ENCODE data around the gene TTF2. TPM values are rescaled to one million over a fixed set of nuclear protein-coding genes. Genes with fewer than 3 reads are reported as not detected.

TTF2 gene
- total RNA-seq, 1 experiment from 2014 or later = 38.6 TPM

- DNase-seq (ENCODE audit: unreplicated experiment) = peak; percentile 94
- Mint-ChIP-seq H3K27me3 (ENCODE audit: insufficient read depth, unreplicated experiment) (no peaks in the 10 kb centered on the region), H3K27ac (ENCODE audit: low read depth, unreplicated experiment) (peak overlapping the region; percentile 93), H3K36me3 (ENCODE audit: insufficient read depth, unreplicated experiment) (peaks cover 30% of the 10 kb centered on the region), H3K4me1 (ENCODE audit: insufficient read depth, unreplicated experiment) (peaks cover 36% of the 10 kb centered on the region), H3K4me3 (ENCODE audit: unreplicated experiment) (peak overlapping the region; percentile 13), H3K9me3 (ENCODE audit: unreplicated experiment) (no peaks in the 10 kb centered on the region)
- intact Hi-C loops (cut with micrococcal nuclease) = loop anchor here (1.0 kb wide), 1 partner anchor 16 kb away; no protein-coding TSS in a partner anchor
- BruUV-seq (replicated peaks) = no TSS peak
- CTCF ChIA-PET = interaction anchor here (0.5 to 6.2 kb wide), 17 partner anchors 10 to 591 kb away, joined by 3 to 40 read pairs (median 4); partner anchors contain the start of gene TTF2
- no peak for TF ChIP-seq CTCF (IDR thresholded peaks at IDR 0.05; ENCODE audit: unreplicated experiment)
- POLR2A ChIA-PET = interaction anchor here (0.5 to 4.0 kb wide), 16 partner anchors 10 to 276 kb away, joined by 3 to 34 read pairs (median 4); partner anchors contain the start of genes TRIM45 and TTF2
Observed at GRCh38 chr1:117093091-117093534, 33.0 kb downstream of the TTF2 start.

GRCh38 chr1:117093870-117094621 lies 33.9 kb downstream of the TTF2 start:
- H3K27ac Mint-ChIP-seq (ENCODE audit: low read depth, unreplicated experiment) = peak overlapping the region; percentile 93
- ChIA-PET POLR2A (interaction anchor here (0.7 to 4.0 kb wide), 9 partner anchors 11 to 217 kb away, joined by 3 to 34 read pairs (median 4); partner anchors contain the start of genes TRIM45 and TTF2), CTCF (interaction anchor here (0.6 to 6.2 kb wide), 18 partner anchors 9 to 441 kb away, joined by 3 to 40 read pairs (median 3); partner anchors contain the start of gene TTF2)
- peak; percentile 78 for DNase-seq (ENCODE audit: unreplicated experiment)
- no peaks in the 10 kb centered on the region for H3K27me3 Mint-ChIP-seq (ENCODE audit: insufficient read depth, unreplicated experiment)
- H3K36me3 Mint-ChIP-seq (ENCODE audit: insufficient read depth, unreplicated experiment) = peaks cover 31% of the 10 kb centered on the region
- peak; percentile 40 for TF ChIP-seq CTCF (IDR thresholded peaks at IDR 0.05; ENCODE audit: unreplicated experiment)
- intact Hi-C loops (cut with micrococcal nuclease) = loop anchor here (1.0 kb wide), 1 partner anchor 17 kb away; no protein-coding TSS in a partner anchor
- H3K4me1 Mint-ChIP-seq (ENCODE audit: insufficient read depth, unreplicated experiment) = peaks cover 36% of the 10 kb centered on the region
- no TSS peak for BruUV-seq (replicated peaks)
- no peak overlapping the region for H3K4me3 Mint-ChIP-seq (ENCODE audit: unreplicated experiment)
- H3K9me3 Mint-ChIP-seq (ENCODE audit: unreplicated experiment) = no peaks in the 10 kb centered on the region

GRCh38 chr1:117094841-117095604 lies 34.9 kb downstream of the TTF2 start:
- intact Hi-C loops (cut with micrococcal nuclease) = no loop called here
- no peak for DNase-seq (ENCODE audit: unreplicated experiment)
- ChIA-PET CTCF (interaction anchor here (0.8 to 6.2 kb wide), 7 partner anchors 15 to 440 kb away, joined by 3 to 40 read pairs (median 3); no protein-coding TSS in a partner anchor), POLR2A (interaction anchor here (0.9 to 4.0 kb wide), 4 partner anchors 17 to 35 kb away, joined by 3 to 34 read pairs (median 8); partner anchors contain the start of gene TTF2)
- peak overlapping the region; percentile 93 for H3K27ac Mint-ChIP-seq (ENCODE audit: low read depth, unreplicated experiment)
- peaks cover 37% of the 10 kb centered on the region for H3K36me3 Mint-ChIP-seq (ENCODE audit: insufficient read depth, unreplicated experiment)
- TF ChIP-seq CTCF (IDR thresholded peaks at IDR 0.05; ENCODE audit: unreplicated experiment) = no peak
- H3K4me1 Mint-ChIP-seq (ENCODE audit: insufficient read depth, unreplicated experiment) = peaks cover 36% of the 10 kb centered on the region
- H3K27me3 Mint-ChIP-seq (ENCODE audit: insufficient read depth, unreplicated experiment) = no peaks in the 10 kb centered on the region
- BruUV-seq (replicated peaks) = no TSS peak
- H3K9me3 Mint-ChIP-seq (ENCODE audit: unreplicated experiment) = no peaks in the 10 kb centered on the region
- no peak overlapping the region for H3K4me3 Mint-ChIP-seq (ENCODE audit: unreplicated experiment)

All from MCF 10A (cell line).